ENCODE measurements around the gene STBD1.
A peak's percentile ranks its signal among the peaks of the same experiment; 100 is the strongest.
"Not testable (repeated sequence)": the region's sequence is repeated elsewhere in the genome, so short reads cannot be mapped to it uniquely, and the experiment has no call there.

The STBD1 gene

GRCh38 chr4:76283900-76284299 lies 22.6 kb upstream of the STBD1 start:
- DNase-seq (ENCODE audit: low spot score), result no peak

GRCh38 chr4:76287811-76288210 lies 18.7 kb upstream of the STBD1 start:
- DNase-seq (ENCODE audit: low spot score), result not testable (repeated sequence)

- no peak for DNase-seq (ENCODE audit: low spot score)
Observed at GRCh38 chr4:76292730-76293129, 13.8 kb upstream of the STBD1 start.

- no peak for DNase-seq (ENCODE audit: low spot score)
Observed at GRCh38 chr4:76293772-76294171, 12.8 kb upstream of the STBD1 start.

- DNase-seq (ENCODE audit: low spot score), result no peak
Observed at GRCh38 chr4:76296286-76296820, 10.2 kb upstream of the STBD1 start.

- DNase-seq (ENCODE audit: low spot score), result no peak
Observed at GRCh38 chr4:76298227-76298626, 8.3 kb upstream of the STBD1 start.

GRCh38 chr4:76300012-76300411 lies 6.5 kb upstream of the STBD1 start:
- DNase-seq (ENCODE audit: low spot score), result no peak

- DNase-seq (ENCODE audit: low spot score), result peak; percentile 59
Observed at GRCh38 chr4:76301068-76301774, 5.3 kb upstream of the STBD1 start.

- DNase-seq (ENCODE audit: low spot score), result no peak
Observed at GRCh38 chr4:76301775-76302162, 4.8 kb upstream of the STBD1 start.

- no peak for DNase-seq (ENCODE audit: low spot score)
Observed at GRCh38 chr4:76302826-76303438, 3.6 kb upstream of the STBD1 start.

GRCh38 chr4:76305033-76305687 lies 1.4 kb upstream of the STBD1 start:
- DNase-seq (ENCODE audit: low spot score), result no peak

GRCh38 chr4:76306882-76307659 lies 538 bp downstream of the STBD1 start:
- peak; percentile 32 for DNase-seq (ENCODE audit: low spot score)

- DNase-seq (ENCODE audit: low spot score), result no peak
Observed at GRCh38 chr4:76307660-76308014, 1.1 kb downstream of the STBD1 start.

- peak; percentile 78 for DNase-seq (ENCODE audit: low spot score)
Observed at GRCh38 chr4:76308548-76308947, 2.0 kb downstream of the STBD1 start.

GRCh38 chr4:76309939-76310550 lies 3.5 kb downstream of the STBD1 start:
- no peak for DNase-seq (ENCODE audit: low spot score)

- no peak for DNase-seq (ENCODE audit: low spot score)
Observed at GRCh38 chr4:76310683-76311082, 4.2 kb downstream of the STBD1 start.

- DNase-seq (ENCODE audit: low spot score), result peak; percentile 43
Observed at GRCh38 chr4:76311896-76312331, 5.4 kb downstream of the STBD1 start.

GRCh38 chr4:76312457-76312856 lies 5.9 kb downstream of the STBD1 start:
- DNase-seq (ENCODE audit: low spot score), result no peak

- no peak for DNase-seq (ENCODE audit: low spot score)
Observed at GRCh38 chr4:76313547-76313946, 7.0 kb downstream of the STBD1 start.

- no peak for DNase-seq (ENCODE audit: low spot score)
Observed at GRCh38 chr4:76315267-76315918, 8.9 kb downstream of the STBD1 start.

GRCh38 chr4:76316131-76316530 lies 9.6 kb downstream of the STBD1 start:
- DNase-seq (ENCODE audit: low spot score), result no peak

Measured in HuH-7 (cell line).